Effector CD8-positive, alpha-beta T cell (primary cell): ENCODE data around the gene LHX1.

Experiments
- DNase-seq: peaks from one replicate; lab custom pipeline; 2025; lab: John Stamatoyannopoulos, UW

The LHX1 gene

GRCh38 chr17:36922175-36922574, 15.1 kb upstream of the LHX1 start:
- no peak for DNase-seq

GRCh38 chr17:36923814-36924221, 13.5 kb upstream of the LHX1 start:
- no peak for DNase-seq

GRCh38 chr17:36926226-36926625, 11.0 kb upstream of the LHX1 start:
- no peak for DNase-seq

GRCh38 chr17:36926701-36927100, 10.6 kb upstream of the LHX1 start:
- no peak for DNase-seq

- no peak for DNase-seq
These were observed 8.6 kb upstream of the LHX1 start for GRCh38 chr17:36928471-36929345.

GRCh38 chr17:36929851-36930582, 7.3 kb upstream of the LHX1 start:
- DNase-seq, result no peak

GRCh38 chr17:36930583-36930900, 6.7 kb upstream of the LHX1 start:
- no peak for DNase-seq

- DNase-seq, result no peak
These were observed 6.1 kb upstream of the LHX1 start for GRCh38 chr17:36931096-36931696.

- DNase-seq, result no peak
These were observed 5.4 kb upstream of the LHX1 start for GRCh38 chr17:36931697-36932382.

- no peak for DNase-seq
These were observed 4.9 kb upstream of the LHX1 start for GRCh38 chr17:36932383-36932693.

- DNase-seq, result no peak
These were observed 4.4 kb upstream of the LHX1 start for GRCh38 chr17:36932694-36933511.

GRCh38 chr17:36933512-36934143, 3.6 kb upstream of the LHX1 start:
- DNase-seq, result no peak

GRCh38 chr17:36934144-36934691, 3.1 kb upstream of the LHX1 start:
- DNase-seq, result no peak

GRCh38 chr17:36934692-36935630, 2.3 kb upstream of the LHX1 start:
- no peak for DNase-seq

- no peak for DNase-seq
These were observed 1.4 kb upstream of the LHX1 start for GRCh38 chr17:36935671-36936454.

- DNase-seq, result no peak
These were observed 747 bp upstream of the LHX1 start for GRCh38 chr17:36936455-36937000.

GRCh38 chr17:36937959-36938565, 787 bp downstream of the LHX1 start:
- no peak for DNase-seq

GRCh38 chr17:36938566-36939051, 1.3 kb downstream of the LHX1 start:
- no peak for DNase-seq
